ENCODE data around the gene SLC25A22.

Gene SLC25A22

GRCh38 chr11:791658-792534 is 6.2 kb downstream of the SLC25A22 start:
- DNase-seq (ENCODE audit: low read depth in 1 of 2, low spot score in 1 of 2) = no peak

GRCh38 chr11:790721-791564 is 7.1 kb downstream of the SLC25A22 start:
- DNase-seq (ENCODE audit: low read depth in 1 of 2, low spot score in 1 of 2) = no peak

- DNase-seq (ENCODE audit: low read depth in 1 of 2, low spot score in 1 of 2) = no peak
Measured at GRCh38 chr11:789943-790342, 8.1 kb downstream of the SLC25A22 start, which contains the start of gene CEND1. CEND1 (minus strand) TSS chr11:790090; CDS start chr11:788576, 1,514 bp downstream.

- DNase-seq (ENCODE audit: low read depth in 1 of 2, low spot score in 1 of 2) = no peak
Measured at GRCh38 chr11:788953-789940, 8.8 kb downstream of the SLC25A22 start.

- no peak for DNase-seq (ENCODE audit: low read depth in 1 of 2, low spot score in 1 of 2)
Measured at GRCh38 chr11:788009-788640, 10.0 kb downstream of the SLC25A22 start.

- no peak for DNase-seq (ENCODE audit: low read depth in 1 of 2, low spot score in 1 of 2)
Measured at GRCh38 chr11:787084-787675, 10.9 kb downstream of the SLC25A22 start.

GRCh38 chr11:786235-787083 is 11.6 kb downstream of the SLC25A22 start:
- no peak for DNase-seq (ENCODE audit: low read depth in 1 of 2, low spot score in 1 of 2)

- DNase-seq (ENCODE audit: low read depth in 1 of 2, low spot score in 1 of 2) = no peak
Measured at GRCh38 chr11:783581-784015, 14.5 kb downstream of the SLC25A22 start.

GRCh38 chr11:782264-783174 is 15.6 kb downstream of the SLC25A22 start:
- DNase-seq (ENCODE audit: low read depth in 1 of 2, low spot score in 1 of 2) = no peak

- no peak for DNase-seq (ENCODE audit: low read depth in 1 of 2, low spot score in 1 of 2)
Measured at GRCh38 chr11:779955-780532, 18.0 kb downstream of the SLC25A22 start.

- DNase-seq (ENCODE audit: low read depth in 1 of 2, low spot score in 1 of 2) = no peak
Measured at GRCh38 chr11:778976-779954, 18.8 kb downstream of the SLC25A22 start.

GRCh38 chr11:777288-778255 is 20.5 kb downstream of the SLC25A22 start, which contains the start of gene GATD1:
GATD1 (minus strand) TSS chr11:777487; CDS start chr11:777462, 25 bp downstream.
- peak; percentile 88 to 93 for DNase-seq (ENCODE audit: low read depth in 1 of 2, low spot score in 1 of 2)

- DNase-seq (ENCODE audit: low read depth in 1 of 2, low spot score in 1 of 2) = no peak
Measured at GRCh38 chr11:776561-777287, 21.4 kb downstream of the SLC25A22 start.

GRCh38 chr11:776263-776560 is 21.9 kb downstream of the SLC25A22 start:
- DNase-seq (ENCODE audit: low read depth in 1 of 2, low spot score in 1 of 2) = no peak

Measured in activated T-helper 1 cell treated with anti-CD3 and anti-CD28 coated beads, Interleukin-2, amount 50 U/mL, for 16 hours (primary cell).